Measurements from ENCODE around the gene IL1B.
"Not testable (repeated sequence)": the region's sequence is repeated elsewhere in the genome, so short reads cannot be mapped to it uniquely, and the experiment has no call there.

Gene IL1B

DNA sequence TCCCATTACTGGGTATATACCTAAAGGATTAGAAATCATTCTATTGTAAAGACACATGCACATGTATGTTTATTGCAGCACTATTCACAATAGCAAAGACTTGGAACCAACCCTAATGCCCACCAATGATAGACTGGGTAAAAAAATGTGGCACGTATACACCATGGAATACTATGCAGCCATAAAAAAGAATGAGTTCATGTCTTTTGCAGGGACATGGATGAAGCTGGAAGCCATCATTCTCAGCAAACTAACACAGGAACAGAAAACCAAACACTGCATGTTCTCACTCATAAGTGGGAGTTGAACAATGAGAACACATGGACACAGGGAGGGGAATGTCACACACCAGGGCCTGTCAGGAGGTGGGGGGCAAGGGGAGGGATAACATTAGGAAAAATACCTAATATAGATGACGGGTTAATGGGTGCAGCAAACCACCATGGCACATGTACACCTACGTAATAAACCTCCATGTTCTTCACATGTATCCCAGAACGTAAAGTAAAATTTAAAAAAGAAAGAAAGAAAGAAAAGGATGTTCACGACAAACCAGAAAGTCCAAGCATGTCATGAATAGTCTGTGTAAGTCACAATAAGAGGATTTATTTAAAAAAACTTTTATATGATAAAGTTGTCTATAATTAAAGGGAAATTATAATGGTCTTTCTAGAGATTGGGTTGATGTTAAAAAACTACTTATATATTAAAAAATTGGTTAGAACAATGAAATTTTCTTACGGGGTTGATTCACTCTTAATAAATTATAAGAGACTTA, 23.0 kb upstream of the IL1B start:
- intact Hi-C loops (cut with DNase I): not testable (repeated sequence)

DNA sequence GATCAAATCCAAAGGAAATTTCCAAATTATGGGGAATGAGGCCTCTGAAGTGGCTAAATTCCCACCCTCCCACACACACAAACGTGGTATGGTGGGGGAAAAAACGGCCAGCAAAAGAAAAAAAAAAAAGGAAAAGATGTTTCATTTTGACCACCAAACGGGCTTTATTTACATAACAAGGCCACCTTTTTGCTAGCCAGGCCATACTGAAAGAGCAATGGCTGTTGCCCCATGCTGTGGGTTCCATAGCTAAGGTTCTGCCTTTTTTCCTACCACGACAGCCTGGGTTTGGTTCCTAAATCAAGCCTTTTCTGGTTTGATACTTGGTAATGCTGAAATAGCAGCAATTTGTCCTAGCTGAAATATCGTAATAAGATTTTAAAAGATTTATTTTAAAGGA, 14.0 kb upstream of the IL1B start:
- intact Hi-C loops (cut with DNase I): no loop called here
- no peak for DNase-seq

More for the DNA sequence above, 23.0 kb upstream of the IL1B start:
- DNase-seq: not testable (repeated sequence)

DNA sequence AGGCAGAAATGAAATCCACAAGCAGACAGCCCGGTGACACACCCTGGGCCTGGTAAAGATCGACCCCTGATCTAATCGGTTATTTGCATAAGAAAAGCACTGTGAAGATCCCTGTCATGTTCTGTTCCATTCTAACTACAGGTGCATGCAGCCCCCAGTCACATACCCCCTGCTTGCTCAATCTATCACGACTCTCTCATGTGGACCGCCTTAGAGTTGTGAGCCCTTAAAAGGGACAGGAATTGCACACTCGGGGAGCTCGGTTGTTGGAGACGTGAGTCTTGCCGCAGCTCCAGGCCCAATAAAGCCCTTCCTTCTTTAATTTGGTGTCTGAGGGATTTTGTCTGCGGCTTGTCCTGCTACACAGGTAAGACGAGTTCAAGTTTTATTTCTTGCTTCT, 13.4 kb upstream of the IL1B start:
- DNase-seq: no peak
- intact Hi-C loops (cut with DNase I): no loop called here

DNA sequence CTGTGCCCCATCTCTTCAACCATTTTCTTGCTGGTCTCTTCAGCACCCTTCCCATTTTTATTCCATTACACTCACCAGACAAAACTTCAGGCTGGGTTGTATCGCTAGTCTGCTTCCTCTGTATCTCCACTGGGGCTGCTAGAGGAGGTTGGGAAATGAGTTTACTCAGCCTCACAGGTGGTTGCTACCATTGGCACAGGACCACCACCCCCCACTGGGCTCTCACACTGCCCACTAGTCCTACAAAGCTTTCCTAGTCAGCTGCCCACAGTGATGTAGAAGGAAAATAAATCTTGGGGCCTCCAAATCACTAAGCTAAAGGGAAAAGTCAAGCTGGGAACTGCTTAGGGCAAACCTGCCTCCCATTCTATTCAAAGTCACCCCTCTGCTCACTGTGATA, 12.3 kb upstream of the IL1B start:
- intact Hi-C loops (cut with DNase I): no loop called here
- DNase-seq: no peak

DNA sequence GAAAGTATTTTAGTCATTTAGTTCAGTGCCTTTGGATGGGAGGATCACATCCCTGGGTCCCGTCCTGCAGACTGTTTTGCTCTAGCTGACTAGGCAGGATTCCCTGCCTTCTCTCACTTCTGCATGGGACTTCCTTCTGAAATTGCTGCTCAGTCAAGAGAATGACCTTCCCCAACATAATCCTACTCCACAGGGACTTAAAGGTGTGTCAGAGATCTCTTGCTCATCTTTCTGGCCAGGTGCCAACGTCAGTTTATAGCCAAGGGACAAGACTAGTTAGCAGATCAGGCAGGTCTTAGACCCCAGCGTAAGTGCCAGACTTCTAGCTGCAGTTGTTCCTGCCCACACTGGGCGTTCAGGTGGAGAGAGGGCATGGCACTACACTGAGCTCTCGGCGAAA, 9.5 kb upstream of the IL1B start:
- DNase-seq: no peak
- intact Hi-C loops (cut with DNase I): no loop called here

DNA sequence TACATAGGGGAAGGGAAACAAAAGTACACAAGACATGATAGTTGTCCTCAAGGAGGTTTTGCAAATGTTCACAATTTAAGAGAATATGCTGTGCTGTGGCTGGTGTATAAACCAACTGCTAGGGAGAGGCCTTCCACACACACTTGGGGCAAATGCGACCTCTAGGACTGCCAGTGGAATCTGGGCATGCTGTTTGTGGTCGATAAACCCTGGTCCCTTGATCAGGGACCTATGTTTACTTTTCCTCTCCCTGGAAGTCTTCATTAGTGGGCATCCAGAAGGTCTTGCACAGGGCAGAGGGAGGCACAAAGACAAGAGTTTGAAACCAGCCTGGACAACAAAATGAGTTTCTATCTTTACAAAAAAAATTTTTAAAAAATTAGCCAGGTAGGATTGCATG, 7.3 kb upstream of the IL1B start:
- intact Hi-C loops (cut with DNase I): no loop called here
- DNase-seq: no peak

DNA sequence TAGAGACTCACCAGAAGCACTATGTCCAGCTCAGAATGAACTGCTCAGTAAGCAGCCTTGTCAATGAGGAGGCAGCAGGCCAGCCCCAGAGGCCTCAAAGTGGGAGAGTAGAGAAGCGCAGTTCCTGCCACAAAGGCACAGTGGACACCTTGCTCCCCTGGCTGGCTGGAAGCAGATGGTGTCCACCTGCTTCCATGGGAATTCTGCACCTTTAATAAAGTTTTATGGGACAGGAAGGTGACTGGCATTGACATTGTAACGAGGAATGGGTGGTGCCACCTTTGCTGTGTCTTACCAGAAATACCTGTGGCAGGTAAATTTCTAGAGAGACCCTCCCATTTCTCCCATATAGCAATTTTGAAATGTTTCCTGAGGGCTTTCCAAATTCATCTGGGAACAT, 6.7 kb upstream of the IL1B start:
- intact Hi-C loops (cut with DNase I): no loop called here
- no peak for DNase-seq

DNA sequence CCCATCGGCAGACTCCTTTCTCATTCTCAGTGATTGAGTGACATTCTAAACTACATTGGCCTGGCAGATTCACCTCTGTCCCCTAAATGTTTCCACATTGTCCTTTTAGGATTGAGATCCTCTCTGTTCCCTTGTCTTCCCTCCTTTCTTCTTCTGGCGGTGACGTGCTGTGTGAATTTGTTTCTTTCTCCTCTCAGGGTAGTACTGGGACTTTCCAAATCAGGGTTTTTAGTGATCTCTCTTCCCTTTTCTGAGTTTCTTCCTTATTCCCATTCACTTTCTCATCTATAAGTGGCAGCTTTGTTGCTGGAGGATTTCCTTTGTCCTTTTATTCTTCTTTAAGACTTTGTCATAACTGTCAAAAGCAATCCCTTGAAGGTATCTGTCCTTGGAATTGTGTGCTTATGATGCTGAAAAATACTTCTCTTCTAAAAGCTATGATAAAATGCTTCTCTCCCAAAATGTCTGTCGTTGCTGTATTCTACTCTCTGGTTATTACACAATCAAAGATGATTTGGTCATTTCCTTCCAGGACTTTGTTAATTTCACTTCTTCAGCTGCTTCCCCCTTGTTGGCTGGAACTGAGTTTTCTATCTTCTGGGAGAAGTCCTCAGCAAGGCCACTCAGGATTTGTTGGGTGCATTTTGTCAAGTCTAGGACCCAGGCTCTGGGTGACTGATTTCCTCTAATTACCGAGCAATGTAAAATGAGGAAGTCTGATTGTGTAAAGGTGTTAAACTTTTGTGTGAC, 4.9 kb upstream of the IL1B start:
- intact Hi-C loops (cut with DNase I): no loop called here
- DNase-seq: no peak

DNA sequence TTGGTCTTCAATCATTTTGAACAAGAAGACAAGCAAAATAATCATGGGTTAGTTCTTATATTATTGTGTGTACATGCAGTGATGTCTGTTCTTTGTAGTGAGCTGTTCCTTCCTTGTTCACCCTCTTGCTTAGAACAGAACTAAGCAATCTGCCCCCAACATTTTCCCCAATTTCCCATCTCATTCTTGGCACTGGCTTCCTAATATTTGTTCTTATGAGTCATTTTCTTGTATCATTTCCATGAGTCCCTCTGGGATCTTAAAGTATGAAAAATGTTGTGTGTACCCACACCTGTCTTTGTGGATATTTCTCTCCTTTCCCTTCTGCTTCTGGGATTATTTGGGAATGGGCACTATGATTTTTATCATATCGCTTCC, 3.5 kb upstream of the IL1B start:
- no peak for DNase-seq
- intact Hi-C loops (cut with DNase I): no loop called here

DNA sequence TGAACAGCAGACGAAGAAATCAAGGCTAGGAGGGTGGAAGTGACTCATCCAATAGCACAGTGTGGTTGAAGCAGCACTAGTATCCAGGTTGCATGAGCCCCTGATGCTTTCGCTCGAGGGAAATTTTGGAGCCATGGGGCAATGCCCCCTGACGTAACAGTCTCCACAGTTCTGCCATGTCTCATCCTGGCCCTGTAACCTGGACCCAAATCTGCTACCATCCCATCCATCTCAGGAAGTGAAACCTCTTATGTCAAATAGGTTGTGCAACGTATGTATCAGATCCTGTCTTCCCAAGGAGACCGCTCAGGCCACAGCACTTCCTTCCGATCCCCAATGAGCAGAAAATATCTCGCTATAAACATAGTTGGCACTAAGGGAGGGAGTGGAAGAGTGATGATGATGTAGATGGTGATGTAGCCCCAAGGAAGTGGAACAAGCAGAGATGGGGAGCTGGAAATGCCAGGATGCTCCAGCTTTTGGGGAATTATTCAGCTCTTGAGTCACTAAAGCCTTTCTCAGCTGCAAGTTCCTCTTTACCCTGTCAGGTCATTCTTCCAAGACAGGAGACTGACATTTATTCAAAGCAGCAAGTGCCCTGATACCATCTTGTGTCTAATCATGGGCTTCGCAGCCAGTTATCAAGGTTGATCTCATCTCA, 3.0 kb upstream of the IL1B start:
- no peak for DNase-seq
- intact Hi-C loops (cut with DNase I): no loop called here

DNA sequence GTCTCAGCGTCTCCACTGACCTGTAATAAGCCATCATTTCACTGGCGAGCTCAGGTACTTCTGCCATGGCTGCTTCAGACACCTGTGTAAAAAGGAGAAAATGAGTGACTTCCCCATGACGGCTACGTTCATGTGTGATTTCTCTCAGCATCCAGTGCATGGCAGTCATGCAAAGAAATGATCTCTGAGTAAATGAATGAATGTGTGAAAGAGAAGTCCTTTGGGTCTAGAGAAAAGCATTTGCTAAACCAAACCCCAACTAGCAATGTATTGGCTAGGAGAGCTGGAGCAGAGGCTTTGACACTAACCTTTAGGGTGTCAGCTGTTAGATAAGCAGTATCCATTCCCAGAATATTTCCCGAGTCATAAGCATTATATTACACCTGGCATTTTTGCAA, 417 bp downstream of the IL1B start:
- no peak for DNase-seq
- intact Hi-C loops (cut with DNase I): no loop called here

DNA sequence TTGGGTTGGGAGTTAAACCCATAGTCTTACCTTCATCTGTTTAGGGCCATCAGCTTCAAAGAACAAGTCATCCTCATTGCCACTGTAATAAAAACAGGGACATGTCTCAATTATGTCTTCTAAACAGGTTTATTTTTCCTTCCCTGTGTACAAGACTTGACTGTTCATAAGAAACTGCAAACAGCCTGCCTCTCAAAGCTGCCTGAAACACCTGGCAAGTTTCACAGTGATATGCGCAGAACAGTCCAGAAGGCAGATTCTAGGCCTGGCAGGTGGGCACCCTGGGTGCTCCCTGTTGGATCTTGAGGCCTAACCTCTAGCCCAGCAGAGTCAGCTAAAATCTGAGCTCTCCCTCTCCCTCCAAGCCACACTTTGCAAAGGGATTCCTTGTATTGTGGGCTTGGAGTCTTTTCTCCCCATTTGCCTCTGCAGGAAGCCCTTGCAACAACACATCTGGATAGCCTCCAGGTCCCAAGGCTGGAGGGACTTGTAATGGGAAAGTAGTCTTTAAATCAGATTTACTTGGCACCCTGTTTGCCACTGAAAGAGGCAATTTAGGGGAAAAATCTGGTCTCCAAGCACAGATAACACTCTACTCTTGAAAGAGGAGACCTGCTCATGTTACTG, 930 bp downstream of the IL1B start:
- intact Hi-C loops (cut with DNase I): no loop called here
- no peak for DNase-seq

DNA sequence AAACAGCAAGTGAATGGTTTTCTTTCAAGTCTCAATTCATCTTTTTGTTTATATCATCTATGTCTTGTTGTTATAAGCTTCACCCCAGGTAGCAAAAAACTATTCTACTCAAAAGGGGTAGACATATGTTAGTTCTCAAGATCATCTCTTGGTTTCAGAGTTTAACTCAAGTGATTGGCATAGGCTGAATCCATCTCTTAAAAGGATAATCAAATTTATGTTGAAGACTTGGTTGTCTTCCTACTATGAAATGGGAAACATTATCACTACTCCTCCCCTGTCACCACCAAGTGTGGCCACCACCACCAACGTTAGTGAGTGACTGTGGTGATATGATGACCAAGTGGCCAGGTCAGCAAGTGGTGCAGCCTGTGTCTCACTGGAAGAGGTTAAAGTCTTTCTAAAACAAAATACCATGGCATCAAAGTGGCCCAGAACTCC, 1.5 kb downstream of the IL1B start:
- DNase-seq: no peak
- intact Hi-C loops (cut with DNase I): no loop called here

DNA sequence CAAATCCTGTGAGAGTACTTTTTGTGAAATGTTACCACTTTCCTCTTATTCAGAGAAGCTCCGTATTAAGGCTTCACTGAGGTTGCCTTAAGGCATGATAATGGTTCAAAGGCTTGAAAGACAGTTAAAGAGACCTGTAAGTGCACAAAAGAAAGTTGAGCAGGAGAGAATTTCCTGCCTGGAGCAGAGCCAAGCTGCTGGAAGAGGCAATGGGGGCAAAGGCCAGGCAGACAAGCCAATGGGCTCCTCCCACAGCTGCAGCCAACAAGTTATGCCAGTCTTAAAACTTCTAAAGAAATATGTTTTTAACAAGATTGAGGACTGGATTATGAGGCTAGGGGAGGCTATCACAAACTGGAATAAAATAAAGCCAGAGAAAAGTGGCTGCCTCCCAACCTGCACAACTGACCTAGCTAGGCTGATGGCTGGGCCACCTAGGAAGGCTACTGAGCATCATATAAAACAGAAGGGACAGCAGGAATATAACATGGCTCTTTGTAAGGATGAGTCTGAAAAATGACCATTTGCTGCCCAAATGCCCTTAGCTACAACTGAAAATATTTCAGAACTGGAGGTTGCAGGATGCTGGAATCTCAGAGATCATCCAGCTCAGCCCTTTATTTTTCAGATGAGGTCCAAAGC, 2.1 kb downstream of the IL1B start:
- intact Hi-C loops (cut with DNase I): no loop called here
- no peak for DNase-seq

DNA sequence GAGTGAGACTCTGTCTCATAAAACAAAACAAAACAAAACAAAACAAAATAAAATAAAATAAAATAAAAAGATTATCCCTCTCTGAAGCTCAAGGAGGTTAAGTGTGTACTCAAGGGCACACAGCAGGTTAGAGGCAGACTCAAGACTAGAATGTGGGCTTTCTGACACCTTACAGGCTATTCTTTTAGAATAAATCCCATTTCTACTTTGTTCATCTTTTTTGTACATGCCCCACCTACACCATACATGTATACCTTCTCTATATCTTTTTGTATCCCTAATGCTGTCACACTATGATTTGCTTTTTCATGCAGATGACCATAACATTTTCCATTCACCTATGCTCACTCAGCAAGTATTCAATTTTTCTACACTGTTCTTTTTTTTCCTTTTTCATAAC, 2.6 kb downstream of the IL1B start:
- no peak for DNase-seq

DNA sequence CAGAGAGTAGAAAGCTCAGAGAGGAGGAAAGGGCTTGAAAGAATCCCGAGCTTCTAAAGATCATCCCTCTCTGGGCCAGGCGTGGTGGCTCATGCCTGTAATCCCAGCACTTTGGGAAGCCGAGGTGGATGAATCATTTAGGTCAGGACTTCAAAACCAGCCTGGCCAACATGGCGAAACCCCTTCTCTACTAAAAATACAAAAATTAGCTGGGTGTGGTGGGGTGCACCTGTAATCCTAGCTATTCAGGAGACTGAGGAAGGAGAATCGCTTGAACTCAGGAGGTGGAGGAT, 3.0 kb downstream of the IL1B start:
- intact Hi-C loops (cut with DNase I): not testable (repeated sequence)

More for the DNA sequence above, 2.6 kb downstream of the IL1B start:
- intact Hi-C loops (cut with DNase I): no loop called here

DNA sequence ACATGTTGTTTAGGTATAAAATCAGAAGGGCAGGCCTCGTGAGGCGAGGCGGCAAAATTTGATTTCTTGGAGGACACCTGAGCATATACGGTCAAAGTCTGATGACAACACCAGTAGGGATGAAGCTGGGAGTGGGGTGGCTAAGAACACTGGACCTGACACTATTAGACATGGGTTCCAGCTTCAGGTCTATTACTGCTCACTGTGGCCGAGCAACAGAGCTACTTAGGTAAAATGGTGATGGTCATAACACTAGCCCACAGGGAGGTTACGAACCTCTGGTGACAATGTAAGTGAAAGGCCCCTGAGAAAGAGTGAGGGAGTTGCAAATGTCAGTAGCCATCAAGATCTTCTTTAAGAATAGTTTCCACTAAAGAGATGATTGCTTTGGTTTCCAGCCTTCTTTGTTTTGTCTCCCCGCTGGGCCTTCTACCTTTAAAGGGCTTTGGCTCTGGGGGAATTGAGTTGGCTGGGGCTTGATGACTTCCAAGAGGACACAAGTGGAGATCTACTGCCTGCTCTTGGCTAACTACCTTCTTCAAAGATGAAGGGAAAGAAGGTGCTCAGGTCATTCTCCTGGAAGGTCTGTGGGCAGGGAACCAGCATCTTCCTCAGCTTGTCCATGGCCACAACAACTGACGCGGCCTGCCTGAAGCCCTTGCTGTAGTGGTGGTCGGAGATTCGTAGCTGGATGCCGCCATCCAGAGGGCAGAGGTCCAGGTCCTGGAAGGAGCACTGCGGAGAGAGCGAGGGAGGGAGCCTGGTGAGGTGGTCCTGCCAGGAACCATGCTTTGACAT, 3.5 kb downstream of the IL1B start:
- DNase-seq: no peak
- intact Hi-C loops (cut with DNase I): no loop called here

More for the DNA sequence above, 3.0 kb downstream of the IL1B start:
- not testable (repeated sequence) for DNase-seq

DNA sequence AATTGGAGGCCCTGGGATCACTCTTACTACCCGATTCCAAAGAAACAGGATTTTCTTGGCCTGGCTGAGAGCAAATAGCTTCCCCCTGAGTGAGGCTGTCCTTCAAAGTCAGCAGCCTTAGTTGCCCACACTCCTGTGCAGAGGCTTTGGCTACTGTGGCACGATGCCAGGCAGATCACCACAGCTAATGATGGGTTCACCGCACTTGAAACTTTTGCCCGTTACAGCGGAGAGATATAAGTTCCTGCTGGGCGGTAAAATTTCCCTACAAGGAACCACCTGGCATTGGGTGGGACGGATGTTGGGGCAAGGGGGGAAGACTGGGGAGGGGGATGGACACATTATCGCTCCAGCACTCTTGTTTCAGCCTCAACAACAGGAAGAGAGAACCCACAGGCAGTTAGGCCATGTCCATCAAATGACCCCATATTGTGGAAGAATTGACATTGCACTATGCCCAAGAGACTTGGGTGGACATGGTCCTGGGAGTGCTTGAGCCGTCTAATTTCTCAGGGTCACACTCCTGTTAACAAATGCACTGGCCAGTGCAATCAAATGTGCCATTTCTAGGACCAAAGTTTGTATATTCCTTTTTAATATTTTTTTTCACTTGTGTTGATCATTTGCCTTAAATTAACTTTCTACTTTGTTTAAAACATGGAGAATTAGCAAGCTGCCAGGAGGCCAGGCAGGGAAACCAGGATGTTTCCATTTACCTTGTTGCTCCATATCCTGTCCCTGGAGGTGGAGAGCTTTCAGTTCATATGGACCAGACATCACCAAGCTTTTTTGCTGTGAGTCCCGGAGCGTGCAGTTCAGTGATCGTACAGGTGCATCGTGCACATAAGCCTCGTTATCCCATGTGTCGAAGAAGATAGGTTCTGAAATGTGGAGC, 4.4 kb downstream of the IL1B start:
- no peak for DNase-seq
- intact Hi-C loops (cut with DNase I): no loop called here

DNA sequence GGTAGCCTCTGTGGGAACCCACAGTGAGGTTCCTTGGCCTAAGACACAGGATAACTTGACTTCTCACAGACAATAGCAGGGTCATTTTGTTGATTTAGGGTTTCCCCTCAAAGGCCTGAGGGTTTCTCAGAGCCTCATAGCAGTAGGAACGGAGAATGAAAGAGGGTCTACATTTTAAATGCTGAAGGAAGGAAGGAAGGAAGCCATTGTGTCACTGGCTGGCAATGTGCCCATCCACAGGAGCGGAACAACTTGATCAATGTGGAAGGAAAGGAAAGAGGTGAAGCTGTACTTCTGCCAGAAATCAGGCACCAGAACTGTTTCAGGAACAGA, 5.1 kb downstream of the IL1B start:
- no peak for DNase-seq

More for the DNA sequence above, 5.1 kb downstream of the IL1B start:
- intact Hi-C loops (cut with DNase I): no loop called here
